MM.1S (cell line): ENCODE data around the gene MOCOS.

Experiments used
- DNase-seq: peaks from one replicate; pipeline ENCODE4 v3.0.0-alpha.2; 2015
- H2AFZ ChIP-seq: fragments of 300-600 bp; sonication (generic); 2 replicates; pipeline ENCODE4 v1.6.0; 2016; ENCODE audit warnings: antibody characterized with exemption, low read length
- H3F3A ChIP-seq: fragments of 300-600 bp; sonication (generic); 2 replicates; pipeline ENCODE4 v1.6.1; 2016; ENCODE audit warnings: mild to moderate bottlenecking, antibody characterized with exemption, low read length, moderate library complexity, mixed read lengths; ENCODE audit not compliant: insufficient read depth
- H3K27ac ChIP-seq: fragments of 300-600 bp; sonication (generic); 2 replicates; pipeline ENCODE4 v1.5.1; 2016; ENCODE audit warnings: mild to moderate bottlenecking, low read length
- H3K27me3 ChIP-seq: fragments of 300-600 bp; sonication (generic); replicated peaks from 2 replicates; pipeline ENCODE4 v1.6.0; 2016; ENCODE audit warnings: low read length; ENCODE audit not compliant: insufficient read depth
- H3K36me3 ChIP-seq: fragments of 300-600 bp; sonication (generic); replicated peaks from 2 replicates; pipeline ENCODE4 v1.6.1; 2016; ENCODE audit warnings: mild to moderate bottlenecking, low read length, mixed read lengths; ENCODE audit not compliant: insufficient read depth
- H3K4me1 ChIP-seq: fragments of 300-600 bp; sonication (generic); 2 replicates; pipeline ENCODE4 v1.6.1; 2016; ENCODE audit warnings: low read length, mixed read lengths
- H3K4me2 ChIP-seq: fragments of 300-600 bp; sonication (generic); 2 replicates; pipeline ENCODE4 v1.6.0; 2016; ENCODE audit warnings: low read depth, low read length
- H3K4me3 ChIP-seq: fragments of 300-600 bp; sonication (generic); 2 replicates; pipeline ENCODE4 v1.5.1; 2016; ENCODE audit warnings: low read length, mixed read lengths
- H3K79me2 ChIP-seq: fragments of 300-600 bp; sonication (generic); 2 replicates; pipeline ENCODE4 v1.6.1; 2016; ENCODE audit warnings: mixed run types, low read length, mixed read lengths
- H3K9ac ChIP-seq: fragments of 300-600 bp; sonication (generic); 2 replicates; pipeline ENCODE4 v1.6.1; 2016; ENCODE audit warnings: low read length, mixed read lengths
- H3K9me2 ChIP-seq: fragments of 300-600 bp; sonication (generic); replicated peaks from 2 replicates; pipeline ENCODE4 v1.6.1; 2016; ENCODE audit warnings: mild to moderate bottlenecking, low read length, mixed read lengths; ENCODE audit not compliant: insufficient read depth
- H3K9me3 ChIP-seq: fragments of 300-600 bp; sonication (generic); replicated peaks from 2 replicates; pipeline ENCODE4 v1.6.1; 2016; ENCODE audit warnings: mild to moderate bottlenecking, low read length, mixed read lengths; ENCODE audit not compliant: insufficient read depth
- H4K20me1 ChIP-seq: fragments of 300-600 bp; sonication (generic); 2 replicates; pipeline ENCODE4 v1.6.1; 2016; ENCODE audit warnings: mild to moderate bottlenecking, low read length, moderate library complexity, mixed read lengths; ENCODE audit not compliant: insufficient read depth
- EZH2 ChIP-seq: fragments of 300-600 bp; sonication (generic); optimal IDR thresholded peaks from 2 replicates; pipeline ENCODE3; 2017; ENCODE audit warnings: low read depth, mild to moderate bottlenecking, antibody characterized with exemption, low read length, mixed read lengths
- EZH2phosphoT487 ChIP-seq: fragments of 300-600 bp; sonication (generic); IDR thresholded peaks from 2 replicates; pipeline ENCODE4 v1.6.1; 2018; ENCODE audit warnings: antibody characterized with exemption, low read length
- TF ChIP-seq, protein P1 (sequence below): fragments of 300-600 bp; sonication (generic); IDR thresholded peaks from 2 replicates; pipeline ENCODE4 v1.5.1; 2016; ENCODE audit warnings: antibody characterized with exemption, low read length, mixed read lengths

MOCOS gene

DNA sequence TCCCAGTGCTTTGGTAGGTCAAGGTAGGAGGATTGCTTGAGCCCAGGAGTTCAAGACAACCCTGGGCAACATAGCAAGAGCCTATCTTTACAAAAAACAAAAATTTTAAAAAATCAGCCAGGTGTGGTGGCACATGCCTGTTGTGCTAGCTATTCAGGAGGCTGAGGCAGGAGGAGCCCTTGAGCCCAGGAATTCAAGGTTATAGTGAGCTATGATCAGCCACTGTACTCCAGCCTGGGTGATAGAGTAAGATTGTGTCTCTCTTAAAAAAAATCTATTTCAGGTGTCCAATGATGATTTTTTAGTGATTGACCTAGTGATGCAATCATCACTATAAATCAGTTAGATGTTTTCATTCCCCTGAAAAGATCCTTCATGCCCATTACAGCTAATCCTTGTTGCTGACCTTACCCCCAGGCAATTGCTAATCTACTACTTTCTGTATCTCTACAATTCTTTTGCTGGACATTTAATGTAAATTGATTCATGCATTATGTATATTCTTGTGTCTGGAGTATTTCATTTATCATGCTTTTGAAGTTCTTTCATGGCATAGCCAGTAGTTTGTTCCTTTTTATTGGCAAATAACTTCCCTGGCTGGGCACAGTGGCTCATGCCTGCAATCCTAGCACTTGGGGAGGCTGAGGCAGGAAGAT is 10.3 kb downstream of the MOCOS start:
- H3K27ac ChIP-seq: no peak overlapping the region
- H2AFZ ChIP-seq: no peak overlapping the region
- no peaks in the 10 kb centered on the region for H3F3A ChIP-seq
- H3K9me2 ChIP-seq: no peaks in the 10 kb centered on the region
- no peaks in the 10 kb centered on the region for H4K20me1 ChIP-seq
- DNase-seq: no peak
- TF ChIP-seq EZH2phosphoT487: no peak
- TF ChIP-seq, protein P1, sequence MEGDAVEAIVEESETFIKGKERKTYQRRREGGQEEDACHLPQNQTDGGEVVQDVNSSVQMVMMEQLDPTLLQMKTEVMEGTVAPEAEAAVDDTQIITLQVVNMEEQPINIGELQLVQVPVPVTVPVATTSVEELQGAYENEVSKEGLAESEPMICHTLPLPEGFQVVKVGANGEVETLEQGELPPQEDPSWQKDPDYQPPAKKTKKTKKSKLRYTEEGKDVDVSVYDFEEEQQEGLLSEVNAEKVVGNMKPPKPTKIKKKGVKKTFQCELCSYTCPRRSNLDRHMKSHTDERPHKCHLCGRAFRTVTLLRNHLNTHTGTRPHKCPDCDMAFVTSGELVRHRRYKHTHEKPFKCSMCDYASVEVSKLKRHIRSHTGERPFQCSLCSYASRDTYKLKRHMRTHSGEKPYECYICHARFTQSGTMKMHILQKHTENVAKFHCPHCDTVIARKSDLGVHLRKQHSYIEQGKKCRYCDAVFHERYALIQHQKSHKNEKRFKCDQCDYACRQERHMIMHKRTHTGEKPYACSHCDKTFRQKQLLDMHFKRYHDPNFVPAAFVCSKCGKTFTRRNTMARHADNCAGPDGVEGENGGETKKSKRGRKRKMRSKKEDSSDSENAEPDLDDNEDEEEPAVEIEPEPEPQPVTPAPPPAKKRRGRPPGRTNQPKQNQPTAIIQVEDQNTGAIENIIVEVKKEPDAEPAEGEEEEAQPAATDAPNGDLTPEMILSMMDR: no peak
- no peak for TF ChIP-seq EZH2
- no peak overlapping the region for H3K4me3 ChIP-seq
- H3K4me2 ChIP-seq: no peak overlapping the region
- 0 out of 2 replicates have a peak, but pooled peaks cover 9% of the 10 kb centered on the region for H3K4me1 ChIP-seq
- H3K27me3 ChIP-seq: no peaks in the 10 kb centered on the region
- no peaks in the 10 kb centered on the region for H3K79me2 ChIP-seq
- no peak overlapping the region for H3K9ac ChIP-seq
- H3K9me3 ChIP-seq: no peaks in the 10 kb centered on the region
- no peaks in the 10 kb centered on the region for H3K36me3 ChIP-seq

DNA sequence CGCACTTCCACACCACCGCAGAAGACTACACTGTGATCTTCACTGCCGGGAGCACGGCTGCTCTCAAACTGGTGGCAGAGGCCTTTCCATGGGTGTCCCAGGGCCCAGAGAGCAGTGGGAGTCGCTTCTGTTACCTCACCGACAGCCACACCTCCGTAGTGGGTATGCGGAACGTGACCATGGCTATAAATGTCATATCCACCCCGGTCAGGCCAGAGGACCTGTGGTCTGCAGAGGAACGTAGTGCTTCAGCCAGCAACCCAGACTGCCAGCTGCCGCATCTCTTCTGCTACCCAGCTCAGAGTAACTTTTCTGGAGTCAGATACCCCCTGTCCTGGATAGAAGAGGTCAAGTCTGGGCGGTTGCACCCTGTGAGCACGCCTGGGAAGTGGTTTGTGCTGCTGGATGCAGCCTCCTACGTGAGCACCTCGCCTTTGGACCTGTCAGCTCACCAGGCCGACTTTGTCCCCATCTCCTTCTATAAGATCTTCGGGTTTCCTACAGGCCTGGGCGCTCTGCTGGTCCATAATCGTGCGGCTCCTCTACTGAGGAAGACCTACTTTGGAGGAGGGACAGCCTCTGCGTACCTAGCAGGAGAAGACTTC is 12.5 kb downstream of the MOCOS start:
- H3K9ac ChIP-seq: no peak overlapping the region
- TF ChIP-seq EZH2 (no peak), EZH2phosphoT487 (no peak)
- TF ChIP-seq, protein P1: no peak
- H3K36me3 ChIP-seq: no peaks in the 10 kb centered on the region
- H3K27me3 ChIP-seq: no peaks in the 10 kb centered on the region
- no peaks in the 10 kb centered on the region for H3K9me2 ChIP-seq
- H3K4me2 ChIP-seq: no peak overlapping the region
- H3K4me1 ChIP-seq: 0 out of 2 replicates have a peak, but pooled peaks cover 9% of the 10 kb centered on the region
- no peak for DNase-seq
- H3K79me2 ChIP-seq: no peaks in the 10 kb centered on the region
- no peak overlapping the region for H3K4me3 ChIP-seq
- no peak overlapping the region for H2AFZ ChIP-seq
- no peaks in the 10 kb centered on the region for H4K20me1 ChIP-seq
- no peak overlapping the region for H3K27ac ChIP-seq
- H3F3A ChIP-seq: no peaks in the 10 kb centered on the region
- H3K9me3 ChIP-seq: no peaks in the 10 kb centered on the region

DNA sequence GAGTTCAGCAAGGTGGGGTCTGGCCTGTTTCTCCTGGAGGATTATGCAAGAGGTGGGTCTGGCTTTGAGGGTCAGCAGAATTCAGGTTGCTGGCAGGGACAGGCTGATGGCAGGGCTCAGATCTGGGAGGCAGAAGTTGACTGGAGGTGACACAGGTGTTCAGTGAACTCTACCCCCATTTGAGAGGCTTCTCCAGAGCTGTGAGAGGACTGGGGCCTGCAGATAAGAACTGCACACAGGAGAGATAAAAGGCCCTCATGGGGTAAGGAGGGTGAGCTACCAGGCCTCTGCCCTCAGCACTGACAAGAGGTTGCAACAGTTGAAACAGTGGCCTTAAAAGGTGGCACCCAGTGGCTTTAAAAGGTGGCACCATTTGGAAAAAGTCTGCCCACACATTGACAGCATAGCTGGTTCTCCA is 13.1 kb downstream of the MOCOS start:
- Histone ChIP-seq H3K36me3 (no peaks in the 10 kb centered on the region), H3K9me3 (no peaks in the 10 kb centered on the region), H3K4me2 (no peak overlapping the region), H3K4me1 (0 out of 2 replicates have a peak, but pooled peaks cover 9% of the 10 kb centered on the region), H3K27ac (no peak overlapping the region), H2AFZ (no peak overlapping the region), H3K27me3 (no peaks in the 10 kb centered on the region), H3K79me2 (no peaks in the 10 kb centered on the region), H4K20me1 (no peaks in the 10 kb centered on the region), H3K9ac (no peak overlapping the region), H3K4me3 (no peak overlapping the region), H3F3A (no peaks in the 10 kb centered on the region), H3K9me2 (no peaks in the 10 kb centered on the region)
- no peak for TF ChIP-seq EZH2phosphoT487
- no peak for DNase-seq

DNA sequence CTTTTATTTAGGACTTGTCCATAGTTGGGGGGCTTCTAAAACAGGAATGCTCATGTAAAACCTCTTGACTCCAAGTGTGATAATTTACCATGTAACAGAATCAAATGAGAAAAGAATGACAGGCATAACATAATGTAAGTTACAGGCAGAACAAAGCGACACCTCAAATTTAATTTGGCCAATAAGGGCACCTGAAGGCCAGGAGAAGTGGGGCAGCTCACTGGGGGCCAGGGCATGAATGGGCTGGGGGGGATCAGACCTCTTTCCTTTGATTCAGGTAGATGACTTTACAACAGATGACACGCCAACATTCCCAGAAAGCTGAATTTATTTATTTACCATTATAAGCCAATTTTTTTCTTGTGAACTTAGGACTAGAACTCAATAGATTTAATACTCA is 14.5 kb downstream of the MOCOS start:
- no peak overlapping the region for H3K4me2 ChIP-seq
- no peak overlapping the region for H3K4me3 ChIP-seq
- 0 out of 2 replicates have a peak, but pooled peaks cover 9% of the 10 kb centered on the region for H3K4me1 ChIP-seq
- H3K9me2 ChIP-seq: no peaks in the 10 kb centered on the region
- H3K36me3 ChIP-seq: no peaks in the 10 kb centered on the region
- no peaks in the 10 kb centered on the region for H3K79me2 ChIP-seq
- no peaks in the 10 kb centered on the region for H4K20me1 ChIP-seq
- TF ChIP-seq, protein P1: no peak
- TF ChIP-seq EZH2phosphoT487 (no peak), EZH2 (no peak)
- no peak overlapping the region for H3K9ac ChIP-seq
- no peaks in the 10 kb centered on the region for H3K9me3 ChIP-seq
- H3K27me3 ChIP-seq: no peaks in the 10 kb centered on the region
- no peak overlapping the region for H2AFZ ChIP-seq
- no peak overlapping the region for H3K27ac ChIP-seq
- DNase-seq: no peak
- H3F3A ChIP-seq: no peaks in the 10 kb centered on the region
